Measurements from ENCODE around the gene DPP6.

GRCh38 chr7:154911862-154912455, 859.8 kb downstream of the DPP6 start:
- TF ChIP-seq CTCF (IDR thresholded peaks at IDR 0.05; ENCODE audit: insufficient read depth, low read depth, low read length) (no peak), EZH2 (IDR thresholded peaks at IDR 0.05; ENCODE audit: insufficient read depth, low read length) (no peak)
